Hematopoietic multipotent progenitor cell treated with erythropoietin and hydrocortisone succinate and interleukin-3 and kit ligand, for 17 days (in vitro differentiated cells): ENCODE data around the gene FKBP6.
"Not testable (repeated sequence)": the region's sequence is repeated elsewhere in the genome, so short reads cannot be mapped to it uniquely, and the experiment has no call there.

Source experiments
- DNase-seq: peaks from one replicate; pipeline ENCODE4 v3.0.0-alpha.2; 2015; ENCODE audit warnings: low spot score

FKBP6 gene

DNA sequence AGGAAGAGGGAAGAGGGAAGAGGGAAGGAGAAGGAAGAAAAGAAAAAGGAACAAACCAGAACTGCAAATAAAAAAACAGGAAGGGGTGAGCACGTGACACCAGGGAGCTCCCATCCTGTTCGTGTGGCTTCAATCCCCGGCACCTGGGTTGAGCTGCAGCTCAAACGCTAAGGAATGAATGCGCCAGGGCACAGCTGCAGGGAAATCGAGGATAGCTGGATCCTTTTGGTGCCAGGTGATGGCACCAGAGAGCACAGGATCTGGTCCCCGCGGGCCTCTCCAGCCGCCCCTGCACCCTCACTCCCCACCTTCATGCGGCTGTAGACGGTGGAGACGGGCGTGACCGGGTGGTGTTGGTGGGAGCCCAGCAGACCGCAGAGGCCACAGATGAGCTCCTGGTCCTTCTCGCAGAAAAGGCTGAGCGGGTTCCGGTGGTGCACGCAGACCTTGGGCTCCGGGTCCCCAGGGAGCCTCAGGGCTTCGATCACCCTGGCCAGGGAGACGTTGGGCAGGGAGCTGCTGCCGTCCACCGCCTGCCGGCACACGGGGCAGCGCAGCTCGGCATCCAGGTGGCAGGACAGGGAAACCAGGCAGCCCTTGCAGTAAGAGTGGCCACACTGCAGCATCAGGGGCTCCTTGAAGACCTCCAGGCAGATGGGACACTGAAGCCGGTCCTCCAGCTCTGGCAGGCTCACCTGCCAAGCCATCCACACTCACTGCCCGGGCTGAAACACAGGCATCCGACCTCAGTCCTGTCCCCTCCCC lies 3.7 kb upstream of the FKBP6 start:
- not testable (repeated sequence) for DNase-seq

DNA sequence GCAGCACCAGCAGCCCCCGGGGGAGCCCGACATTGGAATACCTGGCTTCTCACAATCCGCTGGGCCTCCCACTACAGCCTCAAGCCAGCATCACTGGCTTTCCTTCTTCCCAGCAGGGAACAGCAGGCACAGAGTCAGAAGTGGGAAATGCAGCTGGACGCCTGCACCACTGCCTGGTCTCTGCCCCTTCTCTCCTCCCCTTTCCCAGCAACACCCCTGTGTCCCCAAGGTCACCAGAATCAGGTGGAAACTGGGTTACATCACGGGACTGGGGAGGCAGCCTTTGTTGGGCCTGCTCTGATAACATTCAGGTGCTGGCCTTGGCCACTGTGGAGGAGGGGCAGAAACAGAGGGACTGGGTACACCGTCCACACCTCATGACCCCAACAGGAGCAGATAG lies 2.5 kb upstream of the FKBP6 start:
- not testable (repeated sequence) for DNase-seq

DNA sequence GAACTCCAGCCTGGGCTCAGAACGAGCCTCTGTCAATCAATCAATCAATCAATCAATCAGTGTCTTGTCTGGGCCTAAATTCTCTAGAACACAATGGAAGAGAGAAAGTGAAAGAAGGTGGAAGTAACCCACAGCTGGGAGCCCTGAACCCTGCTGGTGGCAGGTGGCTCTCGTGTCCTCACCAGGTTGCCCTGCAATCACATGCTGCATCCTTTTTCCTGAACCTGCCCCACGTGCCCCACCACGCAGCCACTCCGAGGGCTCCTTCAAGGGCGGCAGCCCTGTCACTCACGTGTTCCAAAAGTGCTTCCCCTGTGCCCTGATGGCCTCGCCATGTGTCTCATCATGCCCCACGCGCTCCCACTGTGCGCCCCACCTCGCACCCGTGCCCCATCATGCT lies 512 bp upstream of the FKBP6 start:
- DNase-seq = not testable (repeated sequence)

DNA sequence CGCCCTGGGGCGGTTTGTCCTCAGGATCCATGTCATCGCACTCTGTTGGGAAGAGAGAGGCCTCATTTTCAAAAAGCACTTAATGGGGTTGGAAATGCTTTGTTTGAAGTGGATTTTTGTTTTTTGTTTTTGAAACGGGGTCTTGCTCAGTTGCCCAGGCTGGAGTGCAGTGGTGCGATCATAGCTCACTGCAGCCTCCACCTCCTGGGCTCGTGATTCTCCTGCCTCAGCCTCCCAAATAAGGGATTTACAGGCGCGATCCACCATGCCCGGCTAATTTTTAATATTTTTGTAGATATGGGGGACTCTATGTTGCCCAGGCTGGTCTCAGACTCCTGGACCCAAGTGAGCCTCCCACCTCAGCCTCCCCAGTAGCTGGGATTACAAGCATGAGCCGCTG lies 735 bp downstream of the FKBP6 start:
- DNase-seq = no peak

DNA sequence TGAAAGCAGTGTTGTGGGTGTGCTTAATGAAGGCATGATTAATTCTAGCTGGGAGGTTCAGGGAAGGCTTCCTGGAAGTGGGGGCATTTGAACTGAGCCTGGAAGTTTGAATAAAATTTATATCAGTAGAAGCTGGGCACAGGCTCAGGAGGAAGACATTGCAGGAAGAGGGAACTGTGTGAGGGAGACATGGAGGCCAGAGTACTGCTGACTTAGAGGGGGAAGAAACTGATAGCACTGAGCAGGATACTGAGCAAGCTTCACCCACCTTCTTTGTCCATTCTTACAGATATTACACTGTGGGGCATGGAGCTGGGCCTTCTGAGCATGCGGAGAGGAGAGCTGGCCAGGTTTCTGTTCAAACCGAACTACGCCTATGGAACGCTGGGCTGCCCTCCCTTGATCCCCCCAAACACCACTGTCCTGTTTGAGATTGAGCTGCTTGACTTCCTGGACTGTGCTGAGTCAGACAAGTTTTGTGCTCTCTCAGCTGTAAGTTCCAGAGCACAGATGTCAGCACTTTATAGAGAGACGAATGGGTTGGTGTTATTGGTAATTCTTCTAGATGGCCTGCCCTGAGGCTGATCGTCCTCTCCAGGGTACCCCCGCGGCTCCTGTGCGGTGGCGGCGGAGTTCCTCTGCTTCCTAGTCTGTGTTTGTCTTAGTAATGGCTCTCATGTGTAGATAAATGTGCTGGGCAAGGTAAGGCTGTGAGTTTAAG lies 2.1 kb downstream of the FKBP6 start:
- DNase-seq = no peak

DNA sequence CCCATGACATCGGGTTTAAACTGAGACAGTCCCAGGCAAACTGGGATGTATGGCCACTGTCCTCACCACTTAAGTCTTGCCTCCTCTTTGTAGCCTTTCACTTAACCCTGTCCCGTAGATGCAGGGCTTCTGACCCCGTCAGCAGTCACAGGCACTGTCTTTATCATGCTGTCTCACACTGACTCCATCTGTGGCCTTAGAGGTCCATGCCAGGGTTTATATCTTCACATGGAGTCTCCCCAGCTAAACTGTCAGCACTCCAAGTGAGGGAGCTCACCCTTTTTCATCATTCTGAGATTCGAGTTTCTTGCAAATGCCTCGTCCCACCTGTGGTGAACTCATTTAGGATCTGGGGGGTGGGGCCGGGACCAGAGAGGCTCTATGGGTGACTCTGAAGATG lies 2.8 kb downstream of the FKBP6 start:
- DNase-seq = no peak

DNA sequence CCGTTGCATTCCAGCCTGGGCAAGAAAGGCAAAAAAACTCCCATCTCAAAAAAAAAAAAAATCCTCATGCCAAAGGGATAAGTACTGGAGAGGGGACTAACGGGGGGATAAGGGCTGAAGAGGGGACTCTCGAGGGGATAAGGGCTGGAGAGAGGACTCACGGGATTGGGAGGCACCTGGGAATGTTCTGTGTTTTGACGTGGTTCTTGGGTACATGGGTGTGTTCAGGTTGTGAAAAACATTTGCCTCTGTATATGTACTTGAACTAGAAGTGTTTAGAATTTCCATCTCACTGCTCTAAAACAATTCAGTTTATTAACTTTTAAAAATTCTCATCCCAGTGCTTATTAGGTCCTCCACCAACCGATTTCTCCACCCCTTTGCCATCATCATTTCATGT lies 4.5 kb downstream of the FKBP6 start:
- no peak for DNase-seq

DNA sequence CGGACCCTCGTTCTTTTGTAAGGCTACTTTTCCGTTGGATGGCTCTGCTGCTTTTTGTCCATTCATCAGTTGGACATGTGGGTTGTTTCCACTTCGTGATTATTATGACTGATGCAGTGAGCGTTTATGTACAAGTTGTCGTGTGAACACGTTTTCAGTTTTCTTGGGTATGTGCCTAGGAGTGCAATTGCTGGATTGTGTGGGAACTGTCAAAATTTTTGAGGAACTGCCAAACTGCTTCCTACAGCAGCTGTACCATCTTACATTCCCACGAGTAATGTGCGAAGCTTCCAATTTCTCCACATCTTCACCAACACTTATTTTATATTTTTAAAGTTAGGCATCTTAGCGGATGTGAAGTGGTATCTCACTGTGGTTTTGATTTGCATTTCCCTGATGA lies 10.4 kb downstream of the FKBP6 start:
- DNase-seq = no peak

DNA sequence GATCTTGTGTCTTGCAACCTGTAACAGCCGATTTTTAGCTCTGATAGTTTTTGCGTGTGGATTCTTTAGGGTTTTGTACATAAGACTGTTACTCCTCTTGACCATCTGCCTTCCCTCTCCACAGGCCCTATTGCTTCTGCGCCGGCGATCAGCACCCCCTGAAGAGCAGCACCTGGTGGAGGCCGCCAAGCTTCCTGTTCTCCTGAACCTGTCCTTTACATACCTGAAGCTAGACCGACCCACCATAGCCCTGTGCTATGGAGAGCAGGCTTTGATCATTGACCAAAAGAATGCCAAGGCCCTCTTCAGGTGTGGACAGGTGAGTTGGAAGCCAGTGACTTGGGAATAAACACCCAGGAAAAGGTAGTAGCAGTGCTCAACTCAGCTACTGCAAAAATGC lies 12.6 kb downstream of the FKBP6 start:
- no peak for DNase-seq

DNA sequence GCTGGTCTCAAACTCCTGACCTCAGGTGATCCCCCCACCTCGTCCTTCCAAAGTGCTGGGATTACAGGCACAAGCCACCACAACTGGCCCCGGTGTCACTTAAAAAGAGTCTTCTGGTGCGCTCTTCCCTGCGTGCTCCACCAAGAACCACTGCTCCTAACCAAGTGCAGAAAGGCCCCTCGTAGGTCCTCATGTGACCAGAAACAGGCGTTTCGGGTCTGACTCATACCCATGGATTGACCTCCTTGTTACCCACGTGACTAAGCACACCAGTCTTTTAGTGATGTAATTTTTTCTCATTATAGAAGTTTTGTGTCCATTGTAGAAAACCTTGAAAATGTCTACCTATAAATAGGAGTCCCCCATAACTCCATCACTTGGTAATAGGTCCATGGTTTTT lies 13.9 kb downstream of the FKBP6 start:
- DNase-seq = no peak

DNA sequence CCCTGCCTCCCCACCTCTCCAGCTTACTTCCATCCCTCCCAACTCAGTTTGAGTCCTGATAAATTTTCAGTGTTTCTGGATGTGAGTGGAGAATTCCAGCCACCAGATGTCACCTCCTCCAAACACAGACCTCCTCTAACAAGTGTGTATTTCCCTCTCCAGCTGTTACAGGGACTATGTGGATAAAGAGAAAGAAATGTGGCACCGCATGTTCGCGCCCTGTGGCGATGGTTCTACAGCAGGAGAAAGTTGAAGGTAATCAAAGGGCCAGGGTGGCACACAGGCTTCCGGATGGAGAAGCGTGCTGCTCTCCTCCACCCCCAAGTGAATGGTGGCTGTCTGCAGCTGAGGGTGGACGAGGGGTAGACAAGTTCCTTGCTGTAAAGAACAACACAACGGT lies 14.7 kb downstream of the FKBP6 start:
- DNase-seq = no peak

DNA sequence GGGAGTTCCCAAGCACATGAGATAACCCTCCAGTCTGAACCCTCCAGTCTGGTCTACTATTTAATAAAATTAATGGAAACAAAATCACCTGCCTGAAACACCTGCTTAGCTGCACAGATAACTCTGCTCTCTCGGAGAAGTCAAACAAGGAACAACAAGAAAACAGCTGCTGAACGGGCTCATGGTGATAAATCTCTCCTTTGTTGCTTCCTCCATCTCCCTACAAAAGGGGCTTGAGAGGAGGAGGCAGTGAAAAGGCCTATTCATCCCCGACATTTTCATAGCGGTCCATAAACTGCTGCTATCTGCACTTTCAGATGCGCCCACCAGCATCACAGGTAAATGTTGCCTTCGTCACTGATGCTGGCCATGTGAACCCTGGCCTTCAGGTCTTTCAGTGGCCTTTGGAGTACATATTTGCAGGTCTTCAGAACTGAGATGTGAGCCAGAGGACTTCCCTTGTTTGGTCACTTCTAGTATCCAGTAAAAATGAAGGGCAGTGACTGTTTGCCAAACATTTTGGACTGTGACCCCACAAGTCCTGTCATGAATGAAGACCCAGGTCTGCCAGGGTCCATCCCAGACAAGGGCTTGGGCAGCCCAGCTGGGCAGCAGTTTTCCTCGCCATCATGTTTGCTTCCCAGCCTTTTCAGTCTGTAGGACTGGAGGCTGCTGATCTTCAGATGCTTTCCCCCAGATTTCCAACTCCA lies 15.9 kb downstream of the FKBP6 start:
- no peak for DNase-seq

DNA sequence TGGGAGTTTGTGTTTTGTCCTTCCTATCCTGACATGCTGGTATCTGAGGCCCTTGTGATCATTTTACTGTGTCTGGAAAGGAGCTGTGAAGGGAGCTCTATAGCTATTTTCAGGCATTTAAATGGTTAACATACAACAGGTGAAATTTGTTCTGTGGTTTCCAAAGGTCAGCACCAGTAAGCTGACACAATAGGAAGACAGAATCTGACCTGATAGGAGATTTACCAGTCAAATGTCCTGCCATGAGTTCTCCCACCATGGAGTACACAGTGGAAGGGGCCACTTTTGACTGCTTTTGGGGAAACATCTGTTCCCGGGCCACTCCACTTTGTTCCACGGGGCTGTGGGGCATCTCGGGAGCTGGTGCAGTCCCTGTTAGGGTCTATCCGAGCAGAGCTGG lies 17.6 kb downstream of the FKBP6 start:
- DNase-seq = no peak

DNA sequence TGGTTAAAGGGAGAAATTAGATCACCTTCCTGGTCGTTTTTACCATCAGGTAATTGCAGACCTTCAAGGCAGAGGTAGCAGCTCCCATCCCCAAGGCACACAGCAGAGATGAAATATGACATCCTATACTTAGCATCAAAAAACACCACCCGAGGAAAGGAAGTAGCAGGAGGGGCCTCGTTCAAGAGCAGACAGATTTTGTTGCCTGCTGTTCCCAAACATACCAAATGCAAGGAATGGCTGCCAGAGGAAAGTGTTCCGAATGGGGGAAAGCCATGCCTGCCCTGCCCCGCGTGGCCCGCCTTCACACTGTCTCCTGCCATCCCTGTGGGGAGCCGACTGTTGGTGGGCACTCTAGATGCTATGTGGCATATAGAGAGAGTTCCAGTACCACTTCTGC lies 18.0 kb downstream of the FKBP6 start:
- no peak for DNase-seq

DNA sequence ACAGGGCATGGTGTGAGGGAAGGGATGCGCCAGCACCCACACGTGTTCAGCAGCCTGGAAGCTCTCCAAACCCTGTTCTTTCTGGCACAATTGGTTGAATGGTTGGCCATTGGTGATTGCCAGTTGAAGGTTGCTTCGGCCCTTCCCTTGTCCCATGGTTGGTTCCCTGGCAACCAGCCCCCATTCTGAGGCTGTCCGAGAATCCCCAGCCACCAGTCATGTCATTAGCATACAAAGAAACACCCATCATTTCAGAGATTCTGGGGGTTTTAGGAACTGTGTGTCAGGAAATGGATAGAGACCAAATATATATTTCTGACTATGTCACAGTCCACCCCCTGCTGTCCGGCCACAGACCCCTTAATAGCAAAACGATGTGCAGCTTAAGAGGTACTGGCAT lies 21.8 kb downstream of the FKBP6 start:
- DNase-seq = no peak

DNA sequence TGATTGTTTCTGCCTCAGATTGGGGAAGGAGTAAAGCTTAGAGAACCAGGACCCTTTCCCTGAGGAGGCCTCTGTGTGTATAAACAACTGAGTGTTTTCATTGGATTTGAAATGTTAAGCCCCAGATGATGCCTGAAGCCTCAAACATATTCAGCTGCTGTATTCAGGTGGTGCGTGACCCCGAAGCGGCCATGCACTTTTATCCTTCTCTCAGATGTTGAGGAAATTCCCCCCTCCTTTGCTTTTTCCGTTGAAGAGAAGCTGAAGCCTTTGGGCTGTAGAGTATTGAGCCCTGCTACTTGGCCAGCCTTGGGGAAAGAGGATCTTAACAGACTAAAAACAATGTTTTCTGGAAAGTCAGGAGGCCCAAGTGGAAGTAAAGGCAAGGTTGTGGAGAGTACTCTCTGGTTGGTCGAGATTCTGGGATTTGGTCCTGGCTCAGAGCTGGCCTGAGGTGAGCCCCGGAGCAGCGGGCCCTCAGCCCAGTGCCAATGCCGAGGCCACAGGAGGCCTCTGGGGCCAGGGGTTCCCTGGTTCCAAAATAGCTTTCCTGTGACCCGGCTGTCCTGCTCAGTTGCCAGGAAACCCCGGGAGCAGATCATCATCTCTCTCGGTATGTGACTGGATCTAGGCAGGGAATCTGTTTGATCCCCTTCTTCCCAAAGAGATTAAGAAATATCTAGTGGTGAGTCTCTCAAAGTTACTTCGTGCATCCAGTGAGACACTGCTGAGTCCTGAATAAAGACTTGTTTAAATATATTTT lies 22.5 kb downstream of the FKBP6 start:
- DNase-seq = no peak

DNA sequence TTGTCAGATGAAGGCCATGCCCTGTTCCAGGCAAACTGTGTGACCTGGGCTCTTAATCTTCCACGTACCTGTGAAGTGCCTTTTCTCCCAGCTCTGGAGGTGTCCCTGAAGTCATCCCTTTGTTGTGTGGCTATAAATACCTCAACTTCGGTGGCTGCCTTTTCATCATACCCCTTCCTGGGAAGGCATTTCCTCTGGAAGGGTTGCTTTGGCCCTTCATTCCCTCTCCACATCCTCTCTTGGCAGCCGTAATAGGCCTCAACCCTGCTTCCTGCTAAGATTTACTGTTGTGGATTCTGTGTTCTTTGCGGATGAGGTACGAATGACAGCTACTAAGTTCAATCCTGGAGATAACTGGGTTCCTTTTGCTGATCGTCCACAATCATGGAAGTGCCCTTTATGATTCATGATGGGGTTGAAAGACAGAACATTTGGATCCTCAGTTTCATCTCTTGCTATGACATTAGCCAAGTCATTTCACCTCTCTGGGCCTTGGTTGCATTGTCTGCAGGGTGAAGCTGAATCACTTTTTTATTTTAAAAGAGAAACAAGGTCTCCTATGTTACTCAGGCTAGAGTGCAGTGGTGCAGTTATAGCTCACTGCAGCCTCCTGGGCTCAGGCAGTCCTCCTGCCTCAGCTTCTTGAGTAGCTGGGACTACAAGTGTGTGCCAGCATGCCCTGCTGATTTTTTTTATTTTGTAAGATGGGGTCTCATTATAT lies 23.6 kb downstream of the FKBP6 start:
- no peak for DNase-seq

DNA sequence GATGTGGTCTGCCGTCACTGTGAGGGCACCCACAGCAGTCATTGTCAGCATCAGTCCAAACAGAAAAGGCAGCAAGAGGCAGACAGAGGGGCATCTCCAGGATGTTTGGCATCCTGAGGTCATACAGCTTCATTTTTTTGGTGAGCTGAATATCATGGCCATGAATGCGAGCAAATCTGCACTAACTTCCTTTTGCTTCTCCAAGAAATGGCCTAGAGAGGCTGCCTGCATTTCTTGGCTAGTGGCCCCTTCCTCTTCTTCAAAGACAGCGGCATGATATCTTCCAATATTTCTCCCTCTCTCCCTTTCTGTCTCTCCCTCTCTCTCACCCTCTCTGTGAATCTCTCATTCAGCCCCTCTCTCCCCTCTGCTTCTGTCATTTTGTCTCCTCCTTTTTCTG lies 24.8 kb downstream of the FKBP6 start:
- no peak for DNase-seq

DNA sequence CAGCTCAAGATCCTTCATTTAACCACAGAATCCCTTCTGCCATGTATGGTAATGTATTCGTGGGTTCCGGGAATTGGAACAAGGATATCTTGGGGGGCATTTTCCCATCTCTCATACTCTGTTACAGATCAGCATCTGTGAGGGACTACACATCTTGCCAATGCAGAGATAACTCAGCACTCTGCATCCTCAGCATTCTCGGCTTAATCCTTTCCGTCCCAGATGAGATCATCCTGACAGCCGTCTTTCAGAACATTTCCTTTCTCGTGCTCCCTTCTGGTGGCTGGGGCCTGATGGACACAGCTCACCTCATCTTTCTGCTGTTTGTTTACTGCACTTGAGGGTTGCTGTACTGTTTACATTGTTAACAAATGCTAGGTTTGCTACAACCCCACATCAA lies 25.3 kb downstream of the FKBP6 start:
- DNase-seq = no peak

DNA sequence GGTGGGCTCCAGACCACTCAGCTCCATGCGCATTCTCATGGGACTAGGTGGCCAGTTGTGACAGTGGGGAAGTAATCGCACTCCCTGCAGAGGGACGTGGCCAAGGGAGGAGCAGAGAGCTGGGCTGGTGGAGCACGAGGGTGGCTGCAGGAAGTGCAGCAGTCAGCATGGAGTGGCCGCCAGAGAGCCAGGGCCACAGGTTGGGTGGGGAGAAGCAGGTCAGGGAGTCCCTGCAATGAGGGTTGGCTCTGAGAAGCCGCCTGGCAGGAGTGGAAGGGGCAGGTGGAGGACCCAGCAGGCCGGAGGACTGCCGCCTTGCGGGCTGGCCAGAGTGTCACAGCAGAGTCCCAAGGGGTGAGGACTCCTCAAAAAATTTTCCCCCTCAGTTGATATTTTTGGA lies 26.2 kb downstream of the FKBP6 start:
- no peak for DNase-seq

DNA sequence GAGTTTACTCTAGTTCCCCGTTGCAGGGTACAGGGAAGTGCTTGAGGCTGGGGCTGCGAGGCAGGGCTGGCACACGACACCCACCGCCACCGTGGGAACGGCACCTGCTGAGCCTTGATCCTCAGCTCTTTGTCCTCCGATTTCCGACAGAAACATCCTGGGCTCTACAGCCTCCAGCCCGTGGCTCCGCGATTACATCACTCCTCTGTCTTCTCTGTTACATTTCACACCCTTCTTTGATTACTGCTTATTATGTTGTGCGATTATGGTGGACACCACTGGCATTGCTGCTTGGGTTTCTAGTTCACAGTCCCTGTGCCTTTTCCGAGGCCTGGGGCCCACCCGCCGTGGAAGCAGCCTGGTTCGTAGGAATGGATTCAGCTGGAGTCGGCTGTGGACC lies 26.9 kb downstream of the FKBP6 start:
- no peak for DNase-seq

DNA sequence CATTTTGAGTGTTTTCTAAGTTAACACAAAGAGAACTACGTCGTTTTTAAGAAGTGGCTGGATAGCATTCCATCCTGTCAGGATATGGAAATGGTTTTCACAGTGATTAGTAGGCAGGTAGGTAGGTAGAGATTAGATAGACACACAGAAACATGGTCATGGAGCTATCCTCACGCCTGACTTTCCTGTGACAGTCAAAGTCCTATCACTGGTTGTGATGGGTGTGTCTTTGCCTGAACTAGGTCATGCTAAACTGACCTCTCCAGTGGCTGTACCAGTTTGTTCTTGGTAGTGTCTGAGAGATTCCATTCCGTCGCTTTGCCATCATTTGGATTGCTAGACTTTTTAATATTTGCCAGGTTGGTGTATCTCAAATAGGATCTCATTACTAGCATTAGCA lies 28.2 kb downstream of the FKBP6 start:
- no peak for DNase-seq
